H1 (cell line): ENCODE results near the gene ELL. TPM values are rescaled to one million over a fixed set of nuclear protein-coding genes. Genes with fewer than 3 reads are reported as not detected.

Experiments
- CTCF ChIA-PET: fragments of 300-600 bp; sonication (Branson Sonifier 250); formaldehyde crosslinking; loops from one replicate; lab custom pipeline; 2021; ENCODE audit not compliant: partially characterized antibody; lab: Charles Lee
- POLR2A ChIA-PET: fragments of 300-600 bp; sonication (Branson Sonifier 250); formaldehyde crosslinking; loops from one replicate; lab custom pipeline; 2021; ENCODE audit warnings: inconsistent platforms; ENCODE audit not compliant: partially characterized antibody; lab: Charles Lee
- DNase-seq, 2 experiments: peaks; one replicate each; pipeline versions ENCODE4 v3.0.0 to v3.0.0-alpha.2; 2010 to 2022; ENCODE audit warnings: low spot score in 2 of 2, low read depth in 1 of 2, mixed read lengths in 1 of 2
- FAIRE-seq: peaks from 2 replicates; lab custom pipeline; 2011; peaks lifted over from hg19 to GRCh38; lab: Jason Lieb, UNC
- H2AFZ ChIP-seq: 2 replicates; pipeline ENCODE4 v1.8.1; 2012; ENCODE audit warnings: low read length, inconsistent platforms
- H2AK5ac ChIP-seq: 2 replicates; pipeline ENCODE4 v1.6.1; 2013; ENCODE audit warnings: low read depth, low read length
- H2BK120ac ChIP-seq: replicated peaks from 2 replicates; pipeline ENCODE3; 2013; ENCODE audit warnings: low read depth, low read length, inconsistent platforms
- H2BK12ac ChIP-seq: 2 replicates; pipeline ENCODE4 v1.6.1; 2013; ENCODE audit warnings: low read depth, low read length
- H2BK15ac ChIP-seq: 2 replicates; pipeline ENCODE4 v1.6.1; 2013; ENCODE audit warnings: low read length
- H2BK20ac ChIP-seq: 2 replicates; pipeline ENCODE4 v1.6.1; 2013; ENCODE audit warnings: low read length
- H2BK5ac ChIP-seq: 2 replicates; pipeline ENCODE4 v1.6.1; 2013; ENCODE audit warnings: low read depth, low read length
- H3K14ac ChIP-seq: 2 replicates; pipeline ENCODE4 v1.6.1; 2013; ENCODE audit warnings: inconsistent platforms; ENCODE audit not compliant: insufficient read length
- H3K18ac ChIP-seq: 2 replicates; pipeline ENCODE4 v1.6.1; 2013; ENCODE audit warnings: low read length; ENCODE audit errors: extremely low read depth
- H3K23ac ChIP-seq: 2 replicates; pipeline ENCODE4 v1.6.1; 2013; ENCODE audit warnings: inconsistent platforms; ENCODE audit not compliant: insufficient read length
- H3K23me2 ChIP-seq: 2 replicates; pipeline ENCODE4 v1.6.1; 2013; ENCODE audit warnings: low read depth, low read length
- H3K27ac ChIP-seq: 2 replicates; pipeline ENCODE4 v1.6.1; 2011; ENCODE audit warnings: low read depth, low read length, inconsistent platforms
- H3K27me3 ChIP-seq, 4 experiments: replicated peaks in 1 of 4; 1 replicate in 1 of 4; 2 replicates in 3 of 4; pipeline versions ENCODE4 v1.6.1 to v1.8.1; 2011 to 2013; ENCODE audit warnings: low read length in 3 of 4, mild to moderate bottlenecking in 3 of 4, inconsistent platforms in 2 of 4, mixed read lengths in 2 of 4, moderate library complexity in 1 of 4; ENCODE audit not compliant: control insufficient read depth in 3 of 4, insufficient read depth in 3 of 4; ENCODE audit errors: extremely low read depth in 1 of 4
- H3K36me3 ChIP-seq, 4 experiments: 2 replicates each; pipeline versions ENCODE4 v1.6.1 to v1.8.1; 2011 to 2013; ENCODE audit warnings: mild to moderate bottlenecking in 4 of 4, low read length in 3 of 4, moderate library complexity in 2 of 4, control low read depth in 1 of 4, inconsistent platforms in 1 of 4; ENCODE audit not compliant: insufficient read depth in 4 of 4, control insufficient read depth in 2 of 4
- H3K4ac ChIP-seq: replicated peaks from 2 replicates; pipeline ENCODE3; 2013; ENCODE audit warnings: low read length, low read depth, mixed read lengths, inconsistent platforms; ENCODE audit not compliant: insufficient read length
- H3K4me1 ChIP-seq, 4 experiments: replicated peaks in 1 of 4; 1 replicate in 1 of 4; 2 replicates in 3 of 4; pipeline versions ENCODE4 v1.6.1 to v1.8.1; 2011 to 2013; ENCODE audit warnings: low read length in 3 of 4, inconsistent platforms in 2 of 4, mixed read lengths in 1 of 4; ENCODE audit not compliant: insufficient read depth in 4 of 4, control insufficient read depth in 3 of 4
- H3K4me2 ChIP-seq, 2 experiments: 2 replicates each; pipeline versions ENCODE4 v1.6.1 to v1.8.1; 2011 to 2013; ENCODE audit warnings: low read depth in 2 of 2, low read length in 2 of 2, control low read depth in 1 of 2, inconsistent platforms in 1 of 2, mild to moderate bottlenecking in 1 of 2; ENCODE audit not compliant: insufficient read depth in 1 of 2
- H3K4me3 ChIP-seq, 4 experiments: fragments of 200-600, 300-600 bp in 1 of 4; sonication (generic), shearing (Covaris generic), sonication (Bioruptor Twin) in 1 of 4; 2 replicates each; pipeline versions ENCODE4 v1.5.1 to v1.8.1; 2011 to 2016; ENCODE audit warnings: low read length in 4 of 4, low read depth in 3 of 4, control low read depth in 2 of 4, inconsistent platforms in 2 of 4, mild to moderate bottlenecking in 2 of 4, mixed read lengths in 1 of 4, moderate library complexity in 1 of 4; ENCODE audit not compliant: insufficient read depth in 2 of 4; ENCODE audit errors: extremely low read depth in 1 of 4
- H3K56ac ChIP-seq: replicated peaks from 2 replicates; pipeline ENCODE3; 2013; ENCODE audit warnings: low read depth, mild to moderate bottlenecking, mixed read lengths, low read length, inconsistent platforms; ENCODE audit not compliant: insufficient read length
- H3K79me1 ChIP-seq: 2 replicates; pipeline ENCODE4 v1.6.1; 2013; ENCODE audit warnings: low read depth, low read length, control low read depth
- H3K79me2 ChIP-seq, 2 experiments: 2 replicates each; pipeline versions ENCODE4 v1.6.1 to v1.8.1; 2012 to 2013; ENCODE audit warnings: low read length in 2 of 2, mild to moderate bottlenecking in 2 of 2, inconsistent platforms in 1 of 2; ENCODE audit not compliant: insufficient read depth in 2 of 2, control insufficient read depth in 1 of 2
- H3K9ac ChIP-seq, 4 experiments: replicated peaks in 1 of 4; 1 replicate in 1 of 4; 2 replicates in 3 of 4; pipeline versions ENCODE4 v1.6.1 to v1.8.1; 2011 to 2013; ENCODE audit warnings: low read depth in 3 of 4, low read length in 3 of 4, control low read depth in 2 of 4, mild to moderate bottlenecking in 2 of 4, moderate library complexity in 2 of 4, inconsistent platforms in 1 of 4; ENCODE audit errors: extremely low read depth in 1 of 4
- H3K9me3 ChIP-seq, 2 experiments: 2 replicates each; pipeline versions ENCODE4 v1.6.1 to v1.8.1; 2012 to 2013; ENCODE audit warnings: mild to moderate bottlenecking in 2 of 2, moderate library complexity in 2 of 2, control low read depth in 1 of 2, inconsistent platforms in 1 of 2, low read depth in 1 of 2, low read length in 1 of 2, mixed read lengths in 1 of 2; ENCODE audit not compliant: insufficient read depth in 2 of 2
- H4K20me1 ChIP-seq, 2 experiments: replicated peaks in 1 of 2; 2 replicates each; pipeline versions ENCODE3 to v1.8.1; 2011 to 2013; ENCODE audit warnings: inconsistent platforms in 2 of 2, low read length in 2 of 2, mild to moderate bottlenecking in 1 of 2; ENCODE audit not compliant: insufficient read depth in 2 of 2, control insufficient read depth in 1 of 2
- H4K5ac ChIP-seq: 2 replicates; pipeline ENCODE4 v1.6.1; 2013; ENCODE audit warnings: low read length, low read depth, mixed read lengths, inconsistent platforms; ENCODE audit not compliant: insufficient read length
- H4K8ac ChIP-seq: 2 replicates; pipeline ENCODE4 v1.8.0; 2013; ENCODE audit warnings: mild to moderate bottlenecking, moderate library complexity, low read length, inconsistent platforms; ENCODE audit not compliant: insufficient read depth; ENCODE audit errors: extremely low read depth
- H4K91ac ChIP-seq: replicated peaks from 2 replicates; pipeline ENCODE3; 2013; ENCODE audit warnings: low read length, mixed read lengths, inconsistent platforms; ENCODE audit not compliant: insufficient read length
- CREB1 ChIP-seq: IDR thresholded peaks from 2 replicates; pipeline ENCODE4 v1.6.1; 2012; ENCODE audit warnings: inconsistent platforms
- MAX ChIP-seq: IDR thresholded peaks from 2 replicates; pipeline ENCODE4 v1.6.1; 2012; ENCODE audit warnings: inconsistent platforms
- POLR2A ChIP-seq, 2 experiments: IDR thresholded peaks; 1 replicate in 1 of 2; 2 replicates in 1 of 2; pipeline ENCODE4 v1.6.1; 2011; ENCODE audit warnings: low read depth in 2 of 2, low read length in 2 of 2, mild to moderate bottlenecking in 2 of 2; ENCODE audit errors: control extremely low read depth in 1 of 2
- POLR2AphosphoS5 ChIP-seq: IDR thresholded peaks from 2 replicates; pipeline ENCODE4 v1.6.1; 2011; ENCODE audit warnings: low read depth, low read length
- TAF7 ChIP-seq: optimal IDR thresholded peaks from 2 replicates; pipeline ENCODE3; 2011; ENCODE audit warnings: low read depth, mild to moderate bottlenecking, inconsistent platforms, low read length, moderate library complexity, borderline replicate concordance
- ZNF274 ChIP-seq: IDR thresholded peaks from 2 replicates; pipeline ENCODE4 v1.7.0; 2012; ENCODE audit warnings: low read length, borderline replicate concordance; ENCODE audit errors: extremely low read depth
- WGBS, 2 experiments: shearing (Covaris generic) in 1 of 2; methylation state at CpG; one replicate each; pipeline versions ENCODE4 v1.1.6 to v1.1.7; 2013 to 2015; ENCODE audit warnings: low lambda C conversion rate in 2 of 2, mixed read lengths in 2 of 2, inconsistent platforms in 1 of 2, low coverage in 1 of 2, missing lambda C conversion rate in 1 of 2; ENCODE audit not compliant: insufficient replicate concordance in 2 of 2, insufficient coverage in 1 of 2, insufficient read length in 1 of 2; ENCODE audit errors: extremely low coverage in 1 of 2, missing lambda C conversion rate in 1 of 2; 5-methylcytosine and 5-hydroxymethylcytosine counted together
- polyA plus RNA-seq, 7 experiments: library from polyadenylated mRNA; depleted of rRNA in 3 of 7; stranded (reverse) in 5 of 7; unstranded in 2 of 7; fragments of >200 nt in 5 of 7; fragments of 200-250 nt in 2 of 7; gene quantifications; 1 replicate in 5 of 7; 2 replicates in 1 of 7; 4 replicates in 1 of 7; pipeline versions ENCODE4 v1.2.1 to v1.2.3, GENCODE V29; 2011 to 2013; ENCODE audit warnings: missing spikeins in 2 of 7, mixed read lengths in 2 of 7
- total RNA-seq: library from RNA; stranded (reverse); fragmentation: NEBNext Ultra II Directional; extraction: Animal tissue kit (Norgen Biotek cat#: 25700); gene quantifications from 2 replicates; pipeline ENCODE4 v1.2.1, GENCODE V29; 2021
- TF ChIP-seq, protein P1 (sequence below): IDR thresholded peaks from 2 replicates; pipeline ENCODE4 v1.6.1; 2012; ENCODE audit warnings: low read length, inconsistent platforms

The ELL gene
- total and polyA plus RNA-seq, 2 of the 8 experiments (the other 6 are each of a cell fraction or from before 2014, with no cell fraction given): 5.2 to 10.5 TPM

DNA sequence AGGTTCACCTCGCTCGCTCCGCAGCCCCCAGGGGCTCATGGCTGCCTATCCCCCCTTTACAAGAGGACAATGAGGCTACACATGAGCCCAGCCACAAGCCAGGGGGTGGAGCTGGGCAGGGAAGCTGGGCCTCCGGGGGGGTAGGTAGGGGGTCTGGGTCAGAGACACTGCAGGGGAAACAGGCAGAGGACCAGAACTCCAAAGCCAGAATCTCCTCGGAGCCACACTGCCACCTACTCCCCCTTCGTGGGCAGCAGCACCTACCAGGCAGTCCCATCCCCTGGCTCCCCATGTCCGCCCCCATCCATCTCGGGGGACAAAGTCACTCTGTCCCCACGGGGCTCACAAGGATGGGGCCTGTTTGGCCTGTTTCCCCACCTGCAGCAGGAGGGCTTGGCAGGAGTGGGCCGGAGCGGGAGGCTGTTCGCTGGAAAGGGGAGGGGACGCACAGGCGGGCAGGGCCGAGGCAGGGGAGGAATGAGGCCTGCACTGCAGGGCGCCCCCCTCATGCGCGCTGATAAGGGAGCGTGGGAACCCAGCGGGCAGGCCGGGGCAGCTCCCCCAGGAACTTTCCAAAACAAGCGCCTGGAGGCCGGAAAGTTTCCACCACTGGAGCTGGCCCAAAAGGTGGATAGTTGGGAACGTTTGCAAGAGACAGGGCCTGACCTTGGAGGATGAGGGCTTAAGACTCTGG, 83.4 kb downstream of the ELL start:
- 0 out of 2 replicates have a peak overlapping the region, but pooled peaks have one; percentile 48 for H2BK20ac ChIP-seq
- peaks cover 0 to 23% of the 10 kb centered on the region in 2 experiments for H4K20me1 ChIP-seq
- H3K56ac ChIP-seq: no peak overlapping the region
- H3K23me2 ChIP-seq: peaks cover 16% of the 10 kb centered on the region; the same call in 1 of the 2 replicates
- no peak overlapping the region; the same call in 1 of the 2 replicates for H2AK5ac ChIP-seq
- peak overlapping the region; percentile 22; the same call in 1 of the 2 replicates for H3K27ac ChIP-seq
- H2BK12ac ChIP-seq: peak overlapping the region; percentile 87; the same call in 1 of the 2 replicates
- peak overlapping the region; percentile 61 for H2BK120ac ChIP-seq
- POLR2A ChIA-PET: interaction anchor here (0.6 to 3.4 kb wide), 13 partner anchors 10 to 262 kb away, joined by 3 to 19 read pairs (median 3); partner anchors contain the start of gene SSBP4
- no peak for TF ChIP-seq TAF7
- TF ChIP-seq POLR2A (IDR thresholded peaks at IDR 0.05; ENCODE audit: control extremely low read depth in 1 of 2, low read depth in 2 of 2, low read length in 2 of 2): no peak
- no peak for TF ChIP-seq ZNF274
- TF ChIP-seq CREB1: no peak
- TF ChIP-seq POLR2AphosphoS5: no peak
- TF ChIP-seq, protein P1, sequence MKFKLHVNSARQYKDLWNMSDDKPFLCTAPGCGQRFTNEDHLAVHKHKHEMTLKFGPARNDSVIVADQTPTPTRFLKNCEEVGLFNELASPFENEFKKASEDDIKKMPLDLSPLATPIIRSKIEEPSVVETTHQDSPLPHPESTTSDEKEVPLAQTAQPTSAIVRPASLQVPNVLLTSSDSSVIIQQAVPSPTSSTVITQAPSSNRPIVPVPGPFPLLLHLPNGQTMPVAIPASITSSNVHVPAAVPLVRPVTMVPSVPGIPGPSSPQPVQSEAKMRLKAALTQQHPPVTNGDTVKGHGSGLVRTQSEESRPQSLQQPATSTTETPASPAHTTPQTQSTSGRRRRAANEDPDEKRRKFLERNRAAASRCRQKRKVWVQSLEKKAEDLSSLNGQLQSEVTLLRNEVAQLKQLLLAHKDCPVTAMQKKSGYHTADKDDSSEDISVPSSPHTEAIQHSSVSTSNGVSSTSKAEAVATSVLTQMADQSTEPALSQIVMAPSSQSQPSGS: 0 out of 2 replicates have a peak, but pooled peaks have one; percentile 31
- TF ChIP-seq MAX: no peak; the same call in 1 of the 2 replicates
- peak overlapping the region; percentile 75 to 80 for H3K4me2 ChIP-seq
- no peak overlapping the region for H2AFZ ChIP-seq
- peak in 1 of 2 experiments; percentile 78 for DNase-seq
- H4K5ac ChIP-seq: peak overlapping the region; percentile 60
- peak overlapping the region; percentile 28 to 94 (median 64) for H3K4me3 ChIP-seq
- FAIRE-seq: no peak
- peaks cover 2 to 13% (median 7%) of the 10 kb centered on the region in 4 experiments; a peak in 4 of 8 replicates for H3K36me3 ChIP-seq
- H2BK15ac ChIP-seq: peak overlapping the region; percentile 96; the same call in 1 of the 2 replicates
- no peaks in the 10 kb centered on the region for H3K79me2 ChIP-seq
- H4K91ac ChIP-seq: peak overlapping the region; percentile 99
- H3K14ac ChIP-seq: no peak overlapping the region
- peak overlapping the region; percentile 88 for H4K8ac ChIP-seq
- H2BK5ac ChIP-seq: peak overlapping the region; percentile 95
- no peaks in the 10 kb centered on the region for H3K27me3 ChIP-seq
- H3K9ac ChIP-seq: peak overlapping the region in 1 of 4 experiments; percentile 13; a peak in 2 of 7 replicates
- H3K79me1 ChIP-seq: no peaks in the 10 kb centered on the region; the same call in 1 of the 2 replicates
- CTCF ChIA-PET: interaction anchor here (0.9 to 2.2 kb wide), 8 partner anchors 9 to 29 kb away, joined by 3 to 7 read pairs (median 4); partner anchors contain the start of gene SSBP4
- H3K9me3 ChIP-seq: no peaks in the 10 kb centered on the region
- peak overlapping the region; percentile 72 for H3K18ac ChIP-seq
- WGBS, 2 experiments: 16% methylated on average over 24 of the region's 24 CpGs; no CpG with 5 or more reads in 1 of the 2 experiments
- peak overlapping the region; percentile 97 for H3K4ac ChIP-seq
- H3K23ac ChIP-seq: no peak overlapping the region
- peaks cover 5 to 27% (median 19%) of the 10 kb centered on the region in 4 experiments for H3K4me1 ChIP-seq
